Suprapubic skin (tissue), 4 donors: ENCODE data around the gene MAEA.

ENCODE experiments used
- CTCF ChIP-seq, 2 donors: fragments of 200-600 bp in 1 of 2; fragments of 450-650 bp in 1 of 2; sonication (generic) in 1 of 2; IDR thresholded peaks; one replicate each; pipeline ENCODE4 v1.5.1; 2016 to 2019; ENCODE audit warnings: antibody characterized with exemption in 2 of 2, mild to moderate bottlenecking in 1 of 2, moderate library complexity in 1 of 2
- POLR2A ChIP-seq, 2 donors: fragments of 450-650 bp; IDR thresholded peaks; one replicate each; pipeline ENCODE4 v1.6.1; 2017; ENCODE audit warnings: antibody characterized with exemption in 2 of 2, mild to moderate bottlenecking in 2 of 2, moderate library complexity in 2 of 2
- POLR2AphosphoS5 ChIP-seq, 3 donors: sonication (generic); formaldehyde crosslinking; IDR thresholded peaks; one replicate each; pipeline ENCODE4 v1.6.1; 2017; ENCODE audit warnings: antibody characterized with exemption in 3 of 3

DNA sequence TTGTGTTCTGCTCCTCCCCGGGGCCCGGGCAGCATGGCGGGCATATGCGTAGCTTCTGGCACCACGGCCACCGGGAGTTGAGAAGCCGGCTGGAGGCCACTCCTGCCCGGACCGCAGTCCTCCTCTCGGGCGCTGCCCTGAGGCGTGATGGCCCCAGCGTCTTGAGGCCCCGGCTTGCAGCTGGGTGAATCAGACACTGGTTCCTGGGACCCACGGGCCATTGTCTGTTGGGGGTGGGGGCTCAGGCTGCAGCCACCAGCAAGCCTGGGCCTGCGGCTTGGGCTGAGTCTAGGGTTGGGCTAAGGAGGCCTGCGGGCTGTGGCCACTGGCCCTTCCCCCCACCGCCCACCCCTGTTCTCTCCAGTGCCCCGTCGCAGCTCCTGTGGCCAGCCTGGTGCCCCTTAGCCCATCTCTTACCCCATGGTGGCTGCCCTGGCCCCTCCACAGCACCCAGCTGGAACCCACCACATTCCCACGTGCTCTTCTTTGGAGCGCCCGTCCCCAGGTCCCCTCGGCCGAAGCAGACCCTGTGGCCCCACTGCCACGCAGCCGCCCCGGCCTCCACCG, 50.6 kb downstream of the MAEA start:
- no peak for TF ChIP-seq CTCF (IDR thresholded peaks at IDR 0.05)
- no peak for TF ChIP-seq POLR2AphosphoS5 (IDR thresholded peaks at IDR 0.05)
- TF ChIP-seq POLR2A (IDR thresholded peaks at IDR 0.05): no peak
